Parathyroid adenoma (tissue), 2 donors: ENCODE measurements around the gene EIF3K.

Experiments used
- H2AFZ ChIP-seq: fragments of 300-600 bp; sonication (generic); one replicate; pipeline ENCODE4 v1.7.0; 2017; ENCODE audit warnings: antibody characterized with exemption, mild to moderate bottlenecking
- H3K27ac ChIP-seq: fragments of 300-600 bp; sonication (generic); one replicate; pipeline ENCODE4 v1.7.0; 2017
- H3K27me3 ChIP-seq: fragments of 300-600 bp; sonication (generic); one replicate; pipeline ENCODE4 v1.7.0; 2017; ENCODE audit warnings: low read length; ENCODE audit not compliant: control insufficient read depth, insufficient read depth
- H3K36me3 ChIP-seq: fragments of 300-600 bp; sonication (generic); one replicate; pipeline ENCODE4 v1.7.0; 2017; ENCODE audit warnings: low read length; ENCODE audit not compliant: control insufficient read depth, insufficient read depth
- H3K4me1 ChIP-seq: fragments of 300-600 bp; sonication (generic); one replicate; pipeline ENCODE4 v1.7.0; 2017; ENCODE audit warnings: control low read depth
- H3K4me2 ChIP-seq: fragments of 300-600 bp; sonication (generic); one replicate; pipeline ENCODE4 v1.7.0; 2017; ENCODE audit warnings: low read length
- H3K4me3 ChIP-seq: fragments of 300-600 bp; sonication (generic); one replicate; pipeline ENCODE4 v1.7.0; 2017; ENCODE audit warnings: low read depth, low read length
- H3K79me2 ChIP-seq: fragments of 300-600 bp; sonication (generic); one replicate; pipeline ENCODE4 v1.7.0; 2017; ENCODE audit warnings: control low read depth
- H3K9ac ChIP-seq: fragments of 300-600 bp; sonication (generic); one replicate; pipeline ENCODE4 v1.7.0; 2017; ENCODE audit warnings: mild to moderate bottlenecking
- H3K9me3 ChIP-seq: fragments of 300-600 bp; sonication (generic); one replicate; pipeline ENCODE4 v1.7.0; 2017; ENCODE audit warnings: low read length; ENCODE audit not compliant: control insufficient read depth
- TF ChIP-seq, protein P1 (sequence below): fragments of 300-600 bp; sonication (generic); IDR thresholded peaks from one replicate; pipeline ENCODE4 v1.7.0; 2017; ENCODE audit warnings: antibody characterized with exemption, mild to moderate bottlenecking
- donor health status: primary hyperparathyroidism.

Gene EIF3K

DNA sequence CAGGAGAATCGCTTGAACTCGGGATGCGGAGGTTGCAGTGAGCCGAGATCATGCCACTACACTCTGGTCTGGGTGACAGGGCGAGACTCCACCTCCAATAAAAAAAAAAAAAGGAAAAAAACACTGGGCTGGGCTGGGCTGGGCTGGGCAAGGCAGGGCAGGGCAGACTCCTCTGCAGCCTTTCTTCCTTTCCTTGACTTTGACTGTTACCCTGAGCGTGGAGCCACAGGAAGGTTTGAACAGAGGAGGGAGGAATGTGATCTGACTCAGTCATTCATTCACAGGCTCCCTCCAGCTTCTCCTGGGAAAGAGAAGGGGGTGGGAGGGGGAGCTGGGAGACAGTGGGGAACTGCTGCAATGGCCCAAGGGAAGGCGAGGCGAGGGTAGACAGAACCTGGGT is 25.7 kb downstream of the EIF3K start:
- no peak overlapping the region for H3K9ac ChIP-seq
- H3K4me3 ChIP-seq, result no peak overlapping the region
- H3K27me3 ChIP-seq, result no peaks in the 10 kb centered on the region
- TF ChIP-seq, protein P1, sequence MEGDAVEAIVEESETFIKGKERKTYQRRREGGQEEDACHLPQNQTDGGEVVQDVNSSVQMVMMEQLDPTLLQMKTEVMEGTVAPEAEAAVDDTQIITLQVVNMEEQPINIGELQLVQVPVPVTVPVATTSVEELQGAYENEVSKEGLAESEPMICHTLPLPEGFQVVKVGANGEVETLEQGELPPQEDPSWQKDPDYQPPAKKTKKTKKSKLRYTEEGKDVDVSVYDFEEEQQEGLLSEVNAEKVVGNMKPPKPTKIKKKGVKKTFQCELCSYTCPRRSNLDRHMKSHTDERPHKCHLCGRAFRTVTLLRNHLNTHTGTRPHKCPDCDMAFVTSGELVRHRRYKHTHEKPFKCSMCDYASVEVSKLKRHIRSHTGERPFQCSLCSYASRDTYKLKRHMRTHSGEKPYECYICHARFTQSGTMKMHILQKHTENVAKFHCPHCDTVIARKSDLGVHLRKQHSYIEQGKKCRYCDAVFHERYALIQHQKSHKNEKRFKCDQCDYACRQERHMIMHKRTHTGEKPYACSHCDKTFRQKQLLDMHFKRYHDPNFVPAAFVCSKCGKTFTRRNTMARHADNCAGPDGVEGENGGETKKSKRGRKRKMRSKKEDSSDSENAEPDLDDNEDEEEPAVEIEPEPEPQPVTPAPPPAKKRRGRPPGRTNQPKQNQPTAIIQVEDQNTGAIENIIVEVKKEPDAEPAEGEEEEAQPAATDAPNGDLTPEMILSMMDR, result no peak
- H3K4me2 ChIP-seq, result no peak overlapping the region
- no peak overlapping the region for H2AFZ ChIP-seq
- H3K27ac ChIP-seq, result no peak overlapping the region
- H3K79me2 ChIP-seq, result peaks cover 21% of the 10 kb centered on the region
- H3K4me1 ChIP-seq, result no peaks in the 10 kb centered on the region
- H3K36me3 ChIP-seq, result no peaks in the 10 kb centered on the region
- H3K9me3 ChIP-seq, result no peaks in the 10 kb centered on the region

DNA sequence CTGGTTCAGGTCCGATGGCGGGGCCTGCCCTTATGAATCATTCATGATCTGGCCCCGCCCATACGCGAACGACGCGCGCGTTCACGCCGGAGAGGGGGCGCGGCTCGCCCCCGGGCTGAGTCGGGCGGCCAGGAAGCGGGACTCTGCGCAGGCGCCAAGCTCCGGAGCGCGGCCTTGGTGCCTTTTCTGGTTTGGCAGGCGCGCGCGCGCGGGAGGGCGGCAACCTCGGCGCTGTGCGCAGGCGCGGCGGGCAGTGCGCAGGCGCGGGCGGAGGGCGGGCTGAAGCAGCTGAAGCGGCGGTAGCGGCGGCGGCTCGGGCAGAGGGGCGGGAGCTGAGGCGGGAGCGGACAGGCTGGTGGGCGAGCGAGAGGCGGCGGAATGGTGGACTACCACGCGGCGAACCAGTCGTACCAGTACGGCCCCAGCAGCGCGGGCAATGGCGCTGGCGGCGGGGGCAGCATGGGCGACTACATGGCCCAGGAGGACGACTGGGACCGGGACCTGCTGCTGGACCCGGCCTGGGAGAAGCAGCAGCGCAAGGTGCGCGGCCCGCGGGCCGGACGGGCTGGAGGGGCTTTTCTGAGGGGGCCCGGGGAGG is 28.5 kb downstream of the EIF3K start, which contains the start of gene ACTN4:
TSS of gene ACTN4 (plus strand) at position 282 of the 598 bp plus-strand sequence. CDS start at position 379, 97 bp downstream.
- H3K79me2 ChIP-seq, result peaks cover 49% of the 10 kb centered on the region
- H3K9me3 ChIP-seq, result no peaks in the 10 kb centered on the region
- no peaks in the 10 kb centered on the region for H3K36me3 ChIP-seq
- peak within 1 kb of the TSS; percentile 100 for H3K4me2 ChIP-seq
- H3K4me3 ChIP-seq, result peak within 1 kb of the TSS; percentile 99
- peaks cover 25% of the 10 kb centered on the region for H3K4me1 ChIP-seq
- peak within 1 kb of the TSS; percentile 95 for H3K27ac ChIP-seq
- TF ChIP-seq, protein P1, result no peak
- peak within 1 kb of the TSS; percentile 56 for H2AFZ ChIP-seq
- no peaks in the 10 kb centered on the region for H3K27me3 ChIP-seq
- H3K9ac ChIP-seq, result peak within 1 kb of the TSS; percentile 97

DNA sequence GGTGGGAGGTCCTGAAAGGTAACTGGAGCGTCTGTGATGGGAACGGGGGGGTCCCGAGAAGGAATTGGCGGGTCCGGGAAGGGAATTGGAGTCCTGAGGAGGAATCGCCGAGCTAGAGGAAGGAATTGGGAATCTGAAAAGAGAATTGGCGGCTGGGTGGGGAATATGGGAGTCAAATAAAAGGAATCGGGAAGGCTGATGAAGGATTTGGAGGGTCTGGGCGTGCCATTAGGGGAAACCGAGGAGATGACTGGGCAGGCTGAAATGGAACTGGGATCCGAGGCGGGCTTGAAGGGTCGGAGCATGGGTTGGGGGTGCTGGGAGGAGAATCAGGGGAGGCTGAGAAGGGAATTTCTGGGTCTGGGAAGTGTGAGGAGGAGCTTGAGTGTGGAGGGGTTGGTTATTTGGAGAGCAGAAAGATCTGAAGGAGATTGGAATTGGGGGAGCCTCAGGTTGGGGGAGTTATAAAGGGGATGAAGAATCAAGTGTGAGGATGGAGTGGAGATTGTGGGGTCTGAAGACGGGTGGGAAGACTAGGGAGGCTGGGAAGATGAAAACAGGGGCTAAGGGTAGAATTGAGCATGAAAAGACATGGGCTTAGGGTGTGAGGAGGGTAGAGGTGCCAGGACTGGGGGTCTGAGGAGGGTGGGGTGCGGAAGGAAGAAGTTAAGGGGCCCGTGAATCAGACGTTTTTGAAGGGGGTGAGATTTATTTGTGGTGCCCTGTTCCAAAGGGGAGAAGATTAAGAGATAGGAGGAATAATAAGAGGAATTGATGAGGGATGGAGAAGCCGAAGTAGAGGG is 29.2 kb downstream of the EIF3K start:
- Histone ChIP-seq H2AFZ (peak overlapping the region; percentile 16), H3K9ac (peak overlapping the region; percentile 97), H3K36me3 (no peaks in the 10 kb centered on the region), H3K27ac (peak overlapping the region; percentile 95), H3K79me2 (peaks cover 55% of the 10 kb centered on the region), H3K4me3 (peak overlapping the region; percentile 99), H3K4me1 (peaks cover 30% of the 10 kb centered on the region), H3K4me2 (peak overlapping the region; percentile 100), H3K9me3 (no peaks in the 10 kb centered on the region), H3K27me3 (no peaks in the 10 kb centered on the region)
- TF ChIP-seq, protein P1, result no peak

DNA sequence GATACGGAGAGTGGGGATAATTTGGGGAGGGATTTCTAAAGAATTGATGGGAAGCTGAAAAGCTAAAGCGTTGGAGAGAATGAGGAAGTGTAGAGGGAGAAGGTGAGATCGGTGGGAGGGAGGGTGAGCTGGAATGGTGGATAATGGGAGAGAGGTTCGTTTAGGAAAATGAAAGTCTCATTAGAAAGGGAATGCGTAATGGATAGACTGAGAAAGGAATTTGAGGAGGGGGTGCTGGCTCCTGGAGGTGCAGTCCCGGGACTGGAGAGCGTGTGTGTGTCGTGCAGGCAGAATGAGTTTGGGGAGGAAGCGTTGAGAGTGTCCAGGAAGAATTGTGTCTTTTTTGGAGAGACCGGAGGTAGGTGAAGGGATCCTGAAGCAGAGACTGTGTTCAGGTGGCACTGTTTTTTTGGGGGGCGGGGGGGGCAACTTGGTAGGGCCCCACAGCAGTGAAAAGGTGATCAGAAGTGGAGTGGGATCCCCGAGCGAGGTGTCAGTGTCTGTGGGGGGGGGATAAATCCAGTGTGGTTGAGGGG is 29.8 kb downstream of the EIF3K start:
- TF ChIP-seq, protein P1, result no peak
- Histone ChIP-seq H3K36me3 (no peaks in the 10 kb centered on the region), H2AFZ (no peak overlapping the region), H3K4me2 (peak overlapping the region; percentile 100), H3K9me3 (no peaks in the 10 kb centered on the region), H3K9ac (peak overlapping the region; percentile 97), H3K4me3 (peak overlapping the region; percentile 99), H3K4me1 (peaks cover 35% of the 10 kb centered on the region), H3K27me3 (no peaks in the 10 kb centered on the region), H3K27ac (peak overlapping the region; percentile 95), H3K79me2 (peaks cover 61% of the 10 kb centered on the region)
